Calu3 (cell line): ENCODE results near the gene DUSP14. TPM values are rescaled to one million over a fixed set of nuclear protein-coding genes. Genes with fewer than 3 reads are reported as not detected.
"Not testable (repeated sequence)": the region's sequence is repeated elsewhere in the genome, so short reads cannot be mapped to it uniquely, and the experiment has no call there.

Source experiments
- BruUV-seq: library from RNA; stranded (reverse); fragments of 400-500 nt; replicated peaks from 2 replicates; lab custom pipeline; 2021; lab: Mats Ljungman, UMichigan
- CTCF ChIA-PET: fragments of 300-600 bp; sonication (Branson Sonifier 250); formaldehyde crosslinking; loops from one replicate; lab custom pipeline; 2022; ENCODE audit warnings: antibody characterized with exemption; lab: Charles Lee
- DNase-seq: peaks from one replicate; pipeline ENCODE4 v3.0.0; 2022
- H3K27ac Mint-ChIP-seq: one replicate; pipeline ENCODE4 v1.8.0; 2022; ENCODE audit warnings: mixed read lengths; ENCODE audit not compliant: unreplicated experiment
- H3K27me3 Mint-ChIP-seq: one replicate; pipeline ENCODE4 v1.8.0; 2022; ENCODE audit warnings: mixed read lengths; ENCODE audit not compliant: unreplicated experiment
- H3K36me3 Mint-ChIP-seq: one replicate; pipeline ENCODE4 v1.8.0; 2022; ENCODE audit warnings: mild to moderate bottlenecking, moderate library complexity, mixed read lengths; ENCODE audit not compliant: insufficient read depth, unreplicated experiment
- H3K4me1 Mint-ChIP-seq: one replicate; pipeline ENCODE4 v1.8.0; 2022; ENCODE audit warnings: mild to moderate bottlenecking, low read depth, mixed read lengths; ENCODE audit not compliant: unreplicated experiment
- H3K4me3 Mint-ChIP-seq: one replicate; pipeline ENCODE4 v1.8.0; 2022; ENCODE audit warnings: mild to moderate bottlenecking, low read depth, moderate library complexity, mixed read lengths; ENCODE audit not compliant: unreplicated experiment
- H3K9me3 Mint-ChIP-seq: one replicate; pipeline ENCODE4 v1.8.0; 2022; ENCODE audit warnings: low read depth, mixed read lengths; ENCODE audit not compliant: unreplicated experiment
- intact Hi-C: fragments of 100-400 bp; cut with micrococcal nuclease; formaldehyde crosslinking; loops from one replicate; pipeline ENCODE4 v1.10.0; 2022; ENCODE audit not compliant: unreplicated experiment
- total RNA-seq: library from RNA; stranded (reverse); gene quantifications from 2 replicates; pipeline ENCODE4 v1.2.3, GENCODE V29; 2022
- TF ChIP-seq, protein P1 (sequence below): fragments of 200-600 bp; IDR thresholded peaks from one replicate; pipeline ENCODE4 v1.8.0; 2022; ENCODE audit warnings: antibody characterized with exemption; ENCODE audit not compliant: unreplicated experiment

DUSP14 gene
- total RNA-seq, 1 experiment from 2014 or later = 75.2 TPM

DNA sequence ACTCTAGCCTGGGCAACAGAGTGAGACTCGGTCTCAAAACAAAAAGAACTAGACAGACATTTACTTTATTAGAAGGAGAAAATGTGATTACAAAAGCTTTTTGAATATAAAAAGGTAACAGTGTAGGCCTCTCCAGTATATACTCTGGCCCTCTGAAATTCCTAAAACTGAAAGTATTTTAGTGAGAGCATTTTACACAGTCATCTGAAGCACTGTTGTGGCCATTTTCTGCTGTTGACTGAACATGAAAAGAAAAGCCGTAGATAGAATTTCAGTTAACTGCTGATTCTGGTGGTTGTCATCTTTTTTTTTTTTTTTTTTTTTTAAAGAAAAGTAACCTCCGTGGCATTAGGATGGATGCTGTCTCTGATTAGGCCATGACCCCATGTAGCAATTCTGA is 15.6 kb downstream of the DUSP14 start:
- Mint-ChIP-seq H3K27ac (no peak overlapping the region), H3K36me3 (peaks cover 24% of the 10 kb centered on the region), H3K4me1 (no peaks in the 10 kb centered on the region), H3K27me3 (no peaks in the 10 kb centered on the region), H3K4me3 (no peak overlapping the region), H3K9me3 (no peaks in the 10 kb centered on the region)
- intact Hi-C loops = no loop called here
- no TSS peak for BruUV-seq
- TF ChIP-seq, protein P1, sequence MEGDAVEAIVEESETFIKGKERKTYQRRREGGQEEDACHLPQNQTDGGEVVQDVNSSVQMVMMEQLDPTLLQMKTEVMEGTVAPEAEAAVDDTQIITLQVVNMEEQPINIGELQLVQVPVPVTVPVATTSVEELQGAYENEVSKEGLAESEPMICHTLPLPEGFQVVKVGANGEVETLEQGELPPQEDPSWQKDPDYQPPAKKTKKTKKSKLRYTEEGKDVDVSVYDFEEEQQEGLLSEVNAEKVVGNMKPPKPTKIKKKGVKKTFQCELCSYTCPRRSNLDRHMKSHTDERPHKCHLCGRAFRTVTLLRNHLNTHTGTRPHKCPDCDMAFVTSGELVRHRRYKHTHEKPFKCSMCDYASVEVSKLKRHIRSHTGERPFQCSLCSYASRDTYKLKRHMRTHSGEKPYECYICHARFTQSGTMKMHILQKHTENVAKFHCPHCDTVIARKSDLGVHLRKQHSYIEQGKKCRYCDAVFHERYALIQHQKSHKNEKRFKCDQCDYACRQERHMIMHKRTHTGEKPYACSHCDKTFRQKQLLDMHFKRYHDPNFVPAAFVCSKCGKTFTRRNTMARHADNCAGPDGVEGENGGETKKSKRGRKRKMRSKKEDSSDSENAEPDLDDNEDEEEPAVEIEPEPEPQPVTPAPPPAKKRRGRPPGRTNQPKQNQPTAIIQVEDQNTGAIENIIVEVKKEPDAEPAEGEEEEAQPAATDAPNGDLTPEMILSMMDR = no peak
- CTCF ChIA-PET = interaction anchor here (0.7 to 1.7 kb wide), 4 partner anchors 17 to 317 kb away, joined by 4 to 9 read pairs (median 5); no protein-coding TSS in a partner anchor
- no peak for DNase-seq

DNA sequence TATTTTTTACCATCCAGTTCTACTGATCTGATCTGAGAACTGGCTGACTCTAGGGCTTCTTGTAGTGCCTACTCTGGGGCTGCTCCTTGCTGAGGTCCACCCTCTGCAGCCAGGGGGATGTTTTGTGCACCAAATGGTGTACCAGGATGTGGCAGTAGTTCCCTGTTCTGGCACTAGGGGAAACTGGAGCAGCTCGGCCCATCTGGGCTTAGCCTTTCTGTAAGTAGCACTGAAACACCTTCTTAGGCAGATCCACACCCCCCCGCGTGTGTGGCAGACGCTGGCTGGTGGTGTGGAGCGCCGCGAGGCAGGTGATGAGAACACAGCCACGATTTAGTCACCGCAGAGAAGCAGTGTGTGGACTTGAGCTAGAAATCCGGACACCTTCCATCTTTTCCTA is 17.0 kb downstream of the DUSP14 start:
- TF ChIP-seq, protein P1 = peak; percentile 98
- H3K9me3 Mint-ChIP-seq = no peaks in the 10 kb centered on the region
- no peaks in the 10 kb centered on the region for H3K27me3 Mint-ChIP-seq
- H3K4me1 Mint-ChIP-seq = no peaks in the 10 kb centered on the region
- CTCF ChIA-PET = interaction anchor here (0.6 to 1.9 kb wide), 7 partner anchors 9 to 1693 kb away, joined by 3 to 6 read pairs (median 3); partner anchors contain the start of gene RPL19
- BruUV-seq = no TSS peak
- no peak overlapping the region for H3K4me3 Mint-ChIP-seq
- peaks cover 37% of the 10 kb centered on the region for H3K36me3 Mint-ChIP-seq
- peak; percentile 77 for DNase-seq
- intact Hi-C loops = loop anchor here (1.0 kb wide), 1 partner anchor 11 kb away; no protein-coding TSS in a partner anchor
- no peak overlapping the region for H3K27ac Mint-ChIP-seq

DNA sequence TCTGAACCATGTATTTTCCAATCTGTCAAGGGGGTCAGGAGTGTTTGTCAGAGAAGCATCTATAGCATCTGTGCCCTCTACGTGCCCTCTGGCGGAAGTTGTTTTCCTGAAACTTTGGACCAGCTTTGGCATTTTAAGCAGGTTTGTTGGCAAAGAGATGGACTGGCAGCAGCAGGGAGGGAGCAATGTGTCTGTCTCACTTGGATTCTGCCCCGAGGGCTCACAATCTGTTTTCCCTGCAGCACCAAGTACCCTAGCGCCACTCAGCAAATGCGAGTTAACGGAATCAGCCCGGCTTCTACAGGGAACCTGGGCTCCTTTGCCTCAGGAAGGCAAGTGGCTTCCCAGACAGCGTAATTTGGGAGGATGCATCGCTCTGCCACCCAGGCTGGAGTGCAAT is 17.4 kb downstream of the DUSP14 start:
- Mint-ChIP-seq H3K27ac (no peak overlapping the region), H3K9me3 (no peaks in the 10 kb centered on the region), H3K4me1 (no peaks in the 10 kb centered on the region), H3K36me3 (peaks cover 38% of the 10 kb centered on the region), H3K27me3 (no peaks in the 10 kb centered on the region), H3K4me3 (no peak overlapping the region)
- intact Hi-C loops = no loop called here
- TF ChIP-seq, protein P1 = no peak
- TSS peak; percentile 11 for BruUV-seq
- no peak for DNase-seq
- CTCF ChIA-PET = interaction anchor here (0.6 to 1.9 kb wide), 6 partner anchors 9 to 1693 kb away, joined by 3 to 6 read pairs (median 3); partner anchors contain the start of gene RPL19

DNA sequence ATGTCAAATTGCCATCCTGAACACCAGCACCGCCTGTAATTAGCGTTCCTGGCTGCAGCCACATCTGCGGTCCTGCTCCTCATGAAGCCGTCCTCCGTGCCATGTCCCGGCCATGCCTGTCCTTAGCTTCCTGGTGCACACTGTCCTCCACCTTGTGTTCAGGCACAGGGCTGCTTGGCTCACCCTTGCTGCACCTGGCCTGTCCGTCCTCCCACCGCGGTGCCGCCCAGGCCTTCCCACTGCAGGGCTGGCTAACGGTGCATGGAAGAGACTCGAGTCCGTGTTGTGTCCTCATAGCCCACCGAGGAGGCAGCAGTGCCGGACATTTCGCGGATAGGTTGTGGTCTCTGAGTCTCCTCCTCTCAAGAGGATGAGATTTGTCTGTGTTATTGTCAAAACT is 20.4 kb downstream of the DUSP14 start:
- CTCF ChIA-PET = no interaction called here
- no TSS peak for BruUV-seq
- no peaks in the 10 kb centered on the region for H3K27me3 Mint-ChIP-seq
- intact Hi-C loops = no loop called here
- H3K4me1 Mint-ChIP-seq = no peaks in the 10 kb centered on the region
- no peak overlapping the region for H3K27ac Mint-ChIP-seq
- H3K4me3 Mint-ChIP-seq = no peak overlapping the region
- TF ChIP-seq, protein P1 = no peak
- no peaks in the 10 kb centered on the region for H3K9me3 Mint-ChIP-seq
- no peak for DNase-seq
- H3K36me3 Mint-ChIP-seq = peaks cover 59% of the 10 kb centered on the region

DNA sequence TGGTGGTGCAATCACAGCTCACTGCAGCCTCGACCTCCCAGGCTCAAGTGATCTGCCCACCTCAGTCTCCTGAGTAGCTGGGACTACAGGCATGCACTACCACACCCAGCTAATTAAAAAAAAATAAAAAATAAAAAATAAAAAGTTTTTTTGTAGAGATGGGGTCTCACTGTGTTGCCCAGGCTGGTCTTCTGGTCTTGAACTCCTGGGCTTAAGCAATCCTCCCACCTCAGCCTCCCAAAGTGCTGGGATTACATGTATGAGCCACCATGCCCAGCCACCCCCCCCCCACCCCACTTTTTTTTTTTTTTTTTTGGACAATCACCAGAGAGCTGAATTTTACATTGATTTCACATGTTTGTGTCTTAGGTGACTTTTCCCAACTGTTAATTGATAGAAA is 22.0 kb downstream of the DUSP14 start:
- peaks cover 70% of the 10 kb centered on the region for H3K36me3 Mint-ChIP-seq
- CTCF ChIA-PET = interaction anchor here (0.6 to 1.0 kb wide), 6 partner anchors 16 to 259 kb away, joined by 3 to 5 read pairs (median 4); no protein-coding TSS in a partner anchor
- H3K27me3 Mint-ChIP-seq, H3K4me3 Mint-ChIP-seq, H3K9me3 Mint-ChIP-seq, BruUV-seq, DNase-seq, H3K4me1 Mint-ChIP-seq, intact Hi-C loops, H3K27ac Mint-ChIP-seq: not testable (repeated sequence)
